Stomach (tissue), 4 donors: ENCODE measurements around the gene PLEKHA5.

ENCODE experiments used
- CTCF ChIP-seq, 7 experiments: fragments of 450-650 bp in 4 of 7; fragments of 200-600 bp in 3 of 7; sonication (generic) in 3 of 7; IDR thresholded peaks; one replicate each; pipeline ENCODE4 v1.5.1; 2016 to 2019; ENCODE audit warnings: antibody characterized with exemption in 7 of 7, control low read depth in 2 of 7, mild to moderate bottlenecking in 1 of 7
- EP300 ChIP-seq: sonication (generic); formaldehyde crosslinking; IDR thresholded peaks from one replicate; pipeline ENCODE4 v1.6.1; 2017; ENCODE audit warnings: antibody characterized with exemption
- POLR2A ChIP-seq, 4 donors: fragments of 450-650 bp; IDR thresholded peaks; one replicate each; pipeline ENCODE4 v1.6.1; 2016; ENCODE audit warnings: antibody characterized with exemption in 4 of 4, control low read depth in 2 of 4, mild to moderate bottlenecking in 1 of 4, moderate library complexity in 1 of 4
- POLR2AphosphoS5 ChIP-seq, 3 donors: sonication (generic); formaldehyde crosslinking; IDR thresholded peaks; one replicate each; pipeline ENCODE4 v1.6.1; 2016; ENCODE audit warnings: antibody characterized with exemption in 3 of 3

DNA sequence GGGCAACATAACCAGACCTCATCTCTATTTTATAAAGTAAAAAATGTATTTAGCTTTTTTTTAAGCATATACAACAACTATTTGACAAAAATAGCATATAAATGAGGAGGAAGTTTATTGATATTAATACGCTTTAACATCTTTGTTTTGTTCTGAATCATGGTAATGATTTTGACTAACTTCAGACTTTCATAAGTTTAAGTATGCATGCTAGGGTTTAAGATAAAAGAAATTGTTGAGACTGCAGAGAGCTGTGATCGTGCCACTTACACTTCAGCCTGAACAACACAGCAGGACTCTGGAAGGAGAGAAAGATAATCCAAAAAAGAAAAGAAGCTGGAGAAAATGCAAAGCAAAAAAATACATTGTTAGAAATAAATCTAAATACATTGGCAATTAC lies 221.8 kb downstream of the PLEKHA5 start:
- TF ChIP-seq POLR2A (IDR thresholded peaks at IDR 0.05) (no peak), CTCF (IDR thresholded peaks at IDR 0.05) (no peak), EP300 (no peak), POLR2AphosphoS5 (IDR thresholded peaks at IDR 0.05) (no peak)
